CD4-positive, alpha-beta T cell treated with Interleukin-17A for 4 hours (primary cell): ENCODE data around the gene ZFAND5.

Source experiments
- DNase-seq: peaks from one replicate; pipeline ENCODE4 v3.0.0-alpha.2; 2020; ENCODE audit warnings: mixed read lengths

Gene ZFAND5

DNA sequence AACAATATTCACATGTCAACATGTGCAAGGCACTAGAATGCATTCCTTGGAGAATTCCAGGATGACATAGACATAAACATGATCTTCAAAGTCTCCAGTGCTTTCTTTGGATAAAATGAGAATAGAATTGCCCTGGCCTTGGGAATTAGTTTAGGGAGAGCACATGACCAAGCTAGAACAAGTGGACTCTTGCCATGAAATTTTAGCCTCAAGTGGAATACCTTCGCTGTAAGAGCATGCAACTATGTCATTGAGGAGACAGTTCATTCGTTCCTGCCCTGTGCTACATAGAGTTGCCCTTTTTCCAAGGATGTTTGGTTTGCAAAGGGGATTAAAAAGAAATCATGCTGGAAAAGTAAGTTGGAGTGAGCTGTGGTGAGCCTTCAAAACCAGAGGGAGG is 42.7 kb downstream of the ZFAND5 start:
- no peak for DNase-seq

DNA sequence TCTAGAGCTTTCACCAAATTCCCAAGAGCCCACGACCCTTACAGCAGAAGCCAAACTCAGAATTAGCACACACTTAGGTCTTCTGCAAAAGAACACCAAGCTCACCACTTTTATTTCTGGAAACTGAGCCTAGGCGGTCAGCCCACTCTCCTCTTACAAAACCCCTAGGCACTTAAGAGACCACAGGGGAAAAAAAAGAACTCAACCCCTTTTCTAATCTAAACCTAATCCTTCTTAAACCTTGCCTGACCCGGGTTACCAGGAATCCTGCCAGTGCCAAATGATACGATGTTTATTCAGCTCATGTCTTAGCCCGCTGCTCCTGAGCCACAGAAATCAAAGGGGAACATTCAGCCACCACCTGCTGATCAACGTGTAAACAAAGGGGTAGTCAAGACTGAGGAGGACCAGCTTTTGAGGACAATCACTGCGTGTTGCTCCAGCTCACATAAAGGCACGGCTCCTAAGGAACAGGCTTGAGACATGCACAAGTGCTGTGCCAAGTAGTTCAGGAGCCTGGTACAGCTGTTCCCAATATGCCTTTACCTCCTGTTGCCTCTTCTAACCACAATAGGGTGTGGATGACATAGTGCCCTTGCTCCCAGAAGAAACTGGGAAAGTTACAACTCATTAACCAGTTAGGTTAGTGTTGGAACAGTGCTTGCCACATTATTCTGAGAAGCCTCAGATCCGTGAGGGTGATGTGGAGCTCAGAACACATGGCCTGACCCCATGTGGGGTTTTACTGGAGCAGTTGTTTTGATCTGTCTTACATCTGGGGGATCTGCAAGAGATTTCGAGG is 49.3 kb downstream of the ZFAND5 start:
- DNase-seq = no peak

DNA sequence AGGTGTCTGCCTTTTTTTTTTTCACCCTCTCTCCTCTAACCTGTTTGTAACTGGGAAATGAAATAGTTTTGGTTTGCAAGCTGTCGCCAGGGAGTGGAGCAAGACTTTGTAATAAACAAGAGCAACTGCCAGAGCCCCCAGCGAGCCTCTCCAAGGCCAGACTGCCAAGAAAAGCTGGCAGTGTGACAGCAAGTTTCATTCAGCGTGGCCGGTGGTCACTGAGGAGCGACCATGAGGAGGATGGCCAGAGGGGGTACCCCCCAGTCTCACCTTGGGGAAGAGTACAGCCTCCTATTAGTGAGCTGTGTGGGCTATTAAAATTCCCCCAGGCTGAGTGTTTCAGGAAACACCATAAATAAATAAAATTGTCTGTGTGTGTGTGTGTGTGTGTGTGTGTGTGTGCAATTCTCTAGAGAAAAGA is 49.9 kb downstream of the ZFAND5 start:
- no peak for DNase-seq

DNA sequence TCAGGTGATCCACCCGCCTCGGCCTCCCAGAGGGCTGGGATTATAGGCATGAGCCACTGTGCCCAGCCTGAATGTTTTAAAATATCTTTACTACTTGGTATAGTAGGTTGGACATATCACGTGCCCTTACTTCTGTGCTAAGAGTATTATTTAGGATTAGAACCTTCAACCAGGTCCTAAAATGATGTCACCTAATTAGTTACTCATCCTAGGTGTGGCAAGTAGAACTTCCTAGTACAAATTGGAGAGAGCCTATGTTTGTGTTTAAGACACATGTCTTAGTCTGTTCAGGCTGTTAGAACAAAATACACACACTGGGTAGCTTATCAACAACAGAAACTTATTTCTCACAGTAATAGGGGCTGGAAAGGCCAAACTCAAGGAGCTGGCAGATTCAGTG is 51.5 kb downstream of the ZFAND5 start:
- no peak for DNase-seq

DNA sequence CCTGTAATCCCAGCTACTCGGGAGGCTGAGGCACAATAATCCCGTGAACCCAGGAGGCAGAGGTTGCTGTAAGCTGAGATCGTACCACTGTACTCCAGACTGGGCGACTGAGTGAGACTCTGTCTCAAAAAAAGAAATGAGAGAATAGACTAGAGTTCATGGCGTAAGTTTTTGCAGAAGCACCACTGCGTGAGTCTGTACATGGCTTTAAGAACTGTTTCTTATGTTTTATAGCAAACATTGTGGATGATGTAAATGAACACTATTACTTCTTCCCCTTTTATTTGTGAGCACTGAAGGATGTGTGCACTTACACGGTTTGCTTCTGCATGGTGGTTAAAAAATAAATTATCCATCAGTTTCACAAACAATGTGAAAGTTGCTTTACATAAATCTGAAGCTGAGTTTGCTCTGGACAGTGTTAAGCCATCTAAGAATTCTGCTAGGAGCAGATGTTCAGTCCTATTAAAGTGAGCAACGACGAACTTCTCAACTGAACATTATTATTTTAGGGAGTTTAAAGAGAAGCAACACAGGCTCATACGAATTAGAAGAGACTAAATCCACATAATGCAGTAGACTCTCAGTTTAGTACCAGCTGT is 52.5 kb downstream of the ZFAND5 start:
- DNase-seq = no peak

DNA sequence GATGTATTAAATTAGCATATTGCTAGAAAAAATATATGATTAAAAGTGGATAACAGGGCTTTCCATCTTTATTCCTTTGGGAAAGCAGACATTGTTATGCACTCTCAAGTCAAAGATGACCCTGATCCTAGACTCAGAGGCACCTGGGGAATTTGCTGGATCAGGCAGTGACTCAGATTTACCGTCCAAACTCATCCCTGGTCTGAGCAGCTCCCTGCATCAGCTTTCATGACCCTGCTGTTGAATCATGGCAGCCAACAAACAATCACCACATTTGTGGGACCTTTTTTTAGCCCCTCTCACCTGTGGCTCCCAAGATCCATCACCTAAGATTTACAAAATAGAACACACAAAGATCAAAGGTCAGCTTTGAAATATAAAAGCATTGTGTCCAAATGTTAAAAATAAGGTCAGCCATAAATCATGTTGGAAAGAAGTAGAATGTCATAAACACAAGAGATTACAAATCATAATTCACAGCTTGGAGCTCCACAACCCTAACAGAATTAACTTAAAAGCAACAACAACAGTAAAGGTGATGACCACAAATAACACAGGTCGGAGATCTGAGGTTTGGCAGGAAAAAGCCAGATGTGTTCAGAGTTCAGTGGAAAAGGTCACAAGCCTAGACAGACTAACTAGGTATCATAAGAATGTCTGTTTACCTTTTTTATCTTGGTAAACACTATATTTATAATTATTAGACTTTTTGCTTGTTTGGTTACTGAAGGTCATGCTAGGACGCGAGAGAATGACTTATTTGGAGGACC is 55.5 kb downstream of the ZFAND5 start:
- no peak for DNase-seq

DNA sequence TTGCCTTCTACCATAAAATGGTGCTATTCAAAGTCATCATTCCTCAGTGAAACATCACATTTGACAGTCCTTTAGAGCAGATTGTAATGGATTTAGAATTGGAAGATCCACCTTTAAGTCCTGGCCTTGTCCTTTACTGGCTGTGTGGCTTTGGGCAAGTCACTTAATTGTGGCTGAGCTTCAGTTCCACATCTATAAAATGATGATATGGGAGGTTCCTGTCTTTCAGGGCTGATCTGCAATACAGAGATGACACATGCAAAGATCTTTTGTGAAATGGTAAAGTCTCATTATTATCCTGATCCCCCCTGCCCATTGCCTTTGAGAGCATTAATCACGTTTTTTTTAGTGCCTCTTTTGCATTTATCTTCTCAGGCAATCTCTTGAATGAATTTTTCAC is 58.2 kb downstream of the ZFAND5 start:
- DNase-seq = no peak

DNA sequence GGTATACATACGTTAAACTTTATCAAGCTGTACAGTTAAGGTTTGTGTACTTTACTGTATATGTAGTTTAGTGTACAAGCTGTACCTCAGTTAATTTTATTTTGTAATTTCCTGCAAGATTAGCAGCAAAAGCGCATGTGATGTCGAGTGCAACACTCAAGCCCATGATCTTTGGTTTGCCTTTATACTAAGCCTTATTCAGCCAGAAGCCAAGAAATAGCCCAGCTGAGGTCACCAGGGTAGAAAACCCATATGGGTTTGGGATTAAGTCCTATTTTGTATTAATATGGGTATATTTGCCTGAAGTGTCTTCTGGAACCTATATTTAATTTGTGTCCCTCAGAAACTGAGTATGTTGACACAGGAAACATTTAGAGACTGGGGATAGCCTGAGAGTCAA is 59.3 kb downstream of the ZFAND5 start:
- DNase-seq = no peak

DNA sequence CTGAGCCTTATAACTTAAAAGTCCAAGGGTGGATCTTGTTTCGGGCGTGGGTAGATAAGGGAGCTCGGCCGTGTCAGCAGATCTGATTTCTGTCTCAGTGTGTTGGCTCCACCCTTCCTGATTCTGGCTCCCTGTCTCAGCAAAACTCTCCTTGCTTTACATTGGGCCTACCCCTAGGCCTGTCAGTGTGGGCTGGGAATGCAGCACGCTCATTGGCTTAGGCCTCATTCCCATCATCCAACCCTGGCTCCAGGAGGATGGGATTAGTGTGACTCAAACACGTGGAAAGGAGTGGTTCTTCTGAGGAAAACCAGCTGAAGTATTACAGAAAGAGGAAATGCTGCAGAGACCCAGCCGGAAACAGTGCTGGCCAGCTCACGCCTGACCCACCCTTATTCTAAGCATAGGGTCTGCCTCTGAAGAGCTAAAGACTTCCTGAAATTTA is 59.9 kb downstream of the ZFAND5 start:
- peak; percentile 26 for DNase-seq

DNA sequence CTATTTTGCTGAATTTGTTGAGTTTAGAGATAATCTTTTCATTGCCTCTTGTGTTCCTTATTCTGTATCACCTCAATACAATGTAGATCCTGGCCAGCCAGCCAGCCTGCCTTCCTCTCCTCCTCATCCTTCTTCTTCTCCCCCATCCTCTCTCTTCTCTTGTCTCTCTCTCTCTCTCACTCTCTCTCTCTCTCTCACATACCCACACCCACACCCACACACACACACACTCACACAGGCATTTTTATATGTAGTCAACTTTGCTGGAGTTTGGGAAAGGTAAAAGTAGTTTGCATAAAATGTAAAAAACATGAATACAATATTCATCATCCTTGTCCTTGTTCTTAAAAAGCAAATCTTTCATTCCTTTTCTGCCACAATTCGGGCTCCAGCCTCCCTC is 60.5 kb downstream of the ZFAND5 start:
- DNase-seq = no peak
